NCI-H2107 treated with DMSO at 0.1 percent for 48 hours (cell line): ENCODE data around the gene ENAH.
A peak's percentile ranks its signal among the peaks of the same experiment; 100 is the strongest.
"Not testable (repeated sequence)": the region's sequence is repeated elsewhere in the genome, so short reads cannot be mapped to it uniquely, and the experiment has no call there.

Source experiments
- DNase-seq: peaks from one replicate; lab custom pipeline; 2025; ENCODE audit not compliant: unreplicated experiment; lab: John Stamatoyannopoulos, UW

ENAH gene

DNA sequence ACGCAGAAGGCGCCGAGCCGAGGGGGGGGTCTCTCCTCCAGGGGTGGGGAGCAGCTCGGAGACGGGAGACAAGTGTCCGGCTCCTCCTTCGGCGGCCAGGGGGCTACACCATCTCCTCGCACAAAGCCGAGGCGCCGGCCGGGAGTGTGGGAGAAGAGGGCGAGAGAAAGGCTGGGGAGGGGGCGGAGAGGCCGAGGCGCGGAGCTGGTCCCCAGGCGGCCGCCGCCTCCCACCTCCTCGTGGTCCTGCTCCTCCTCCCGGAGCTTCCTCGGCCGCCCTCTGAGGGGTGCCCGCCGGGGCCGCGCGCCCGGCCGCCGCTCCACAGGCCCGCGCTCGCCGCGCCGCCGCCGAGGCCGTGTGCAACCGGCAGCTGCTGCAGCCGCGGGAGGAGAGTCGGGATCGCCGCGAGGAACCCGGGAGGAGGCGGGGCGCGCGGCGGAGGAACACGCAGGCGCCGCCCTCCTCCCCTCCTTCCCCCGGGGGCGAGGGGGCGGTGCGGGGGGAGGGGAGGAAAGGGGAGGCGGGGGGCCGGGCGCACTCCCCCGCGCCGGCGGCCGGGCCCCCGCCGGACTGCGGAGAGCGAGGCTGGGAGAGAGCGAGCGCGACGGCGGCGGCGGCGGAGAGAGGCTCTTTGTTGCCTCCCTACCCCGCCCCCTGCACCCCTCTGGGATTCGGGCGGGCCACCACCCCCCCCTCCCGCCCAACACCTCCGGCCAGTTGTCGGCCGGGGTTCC is at the start of gene ENAH:
ENAH (minus strand) TSS at position 395 of the 734 bp plus-strand sequence. CDS start 433 bp downstream, outside the sequence.
- peak; percentile 59 for DNase-seq

DNA sequence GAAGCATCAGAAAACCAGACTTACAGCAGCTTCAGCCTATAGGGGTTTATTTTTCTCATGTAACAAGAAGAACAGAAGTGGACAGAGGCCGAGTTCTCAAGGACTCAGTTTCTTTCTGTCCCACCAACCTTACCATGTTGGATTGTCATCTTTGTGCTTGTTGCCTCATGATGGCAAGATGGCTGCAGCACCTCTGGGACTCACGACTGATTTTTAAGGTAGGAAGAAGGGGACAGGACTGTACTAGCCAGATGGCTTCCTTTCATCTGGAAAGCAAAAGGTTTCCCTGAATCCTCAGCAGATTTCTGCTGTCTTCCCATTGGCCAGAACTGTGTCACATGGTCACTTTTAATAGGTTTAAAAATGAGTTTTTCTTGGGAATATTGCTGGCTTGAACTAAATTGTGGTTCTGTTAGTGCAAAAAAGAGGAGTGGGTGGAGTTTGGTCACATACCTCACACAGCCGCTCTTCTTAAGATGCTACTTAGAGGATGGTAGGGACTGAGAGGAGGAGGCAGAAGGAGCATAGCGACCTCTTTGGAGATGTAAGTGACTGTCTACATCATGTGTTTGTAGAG is 48.1 kb upstream of the ENAH start:
- DNase-seq = no peak

DNA sequence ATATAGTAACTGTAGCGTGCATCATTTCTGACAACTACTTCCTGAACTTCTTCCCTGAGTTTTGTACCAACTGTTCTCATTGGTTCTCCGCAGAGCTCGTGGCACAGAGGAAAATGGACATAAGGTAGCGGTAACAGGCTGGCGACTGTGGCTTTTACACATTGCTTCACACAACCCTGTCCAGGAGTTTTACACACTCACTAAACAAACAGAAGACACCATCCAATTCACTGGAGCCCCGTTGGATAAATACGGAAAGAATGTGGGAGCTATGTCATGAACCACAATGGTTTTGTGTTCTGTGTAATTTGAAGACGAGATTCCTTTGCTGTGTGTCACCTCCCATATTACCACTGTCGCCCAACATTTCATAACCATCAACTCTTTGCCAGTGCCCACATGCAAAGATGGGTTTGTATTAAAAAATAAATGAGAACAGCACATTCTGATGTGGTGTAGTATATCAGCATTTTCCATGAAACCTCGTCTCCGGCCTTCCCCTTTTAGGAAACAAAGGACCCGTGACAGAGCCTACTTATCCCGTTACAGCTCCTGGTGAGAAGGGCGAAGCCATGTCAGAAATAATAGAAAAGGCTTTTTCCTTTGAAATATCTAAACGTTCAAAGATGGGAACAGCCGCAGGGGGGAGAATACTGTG is 47.4 kb upstream of the ENAH start:
- peak; percentile 41 for DNase-seq

DNA sequence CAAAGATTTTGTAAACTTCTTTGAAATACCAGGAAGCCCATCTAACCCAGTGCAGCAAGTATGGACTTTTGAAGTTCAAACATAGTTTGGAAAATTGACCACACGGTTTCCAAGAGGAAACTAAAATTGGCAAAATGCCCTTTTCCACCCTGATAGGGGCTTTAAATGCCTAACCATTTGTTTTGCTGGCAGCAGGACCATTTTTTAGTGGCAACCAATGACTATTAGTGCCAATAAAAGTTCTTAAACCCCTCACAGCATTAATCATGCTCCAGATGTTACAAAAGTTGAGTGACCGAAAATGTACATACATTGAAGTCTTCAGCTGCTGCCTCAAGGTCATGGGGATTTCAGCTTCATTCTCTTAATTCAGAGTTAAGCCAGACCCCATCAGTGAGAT is 46.4 kb upstream of the ENAH start:
- no peak for DNase-seq

DNA sequence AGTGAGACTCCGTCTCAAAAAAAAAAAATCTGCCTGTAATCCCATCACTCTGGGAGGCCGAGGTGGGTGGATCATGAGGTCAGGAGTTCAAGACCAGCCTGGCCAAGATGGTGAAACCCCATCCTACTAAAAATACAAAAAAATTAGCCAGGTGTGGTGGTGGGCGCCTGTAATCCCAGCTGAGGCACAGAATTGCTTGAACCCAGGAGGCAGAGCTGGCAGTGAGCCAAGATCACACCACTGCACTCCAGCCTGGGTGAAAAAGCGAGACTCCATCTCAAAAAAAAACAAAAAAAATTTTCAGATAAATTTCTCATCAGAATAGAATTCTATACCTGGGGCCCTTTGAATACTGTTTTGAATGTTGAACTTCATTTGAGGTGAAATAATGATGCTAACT is 45.3 kb upstream of the ENAH start:
- DNase-seq = not testable (repeated sequence)

DNA sequence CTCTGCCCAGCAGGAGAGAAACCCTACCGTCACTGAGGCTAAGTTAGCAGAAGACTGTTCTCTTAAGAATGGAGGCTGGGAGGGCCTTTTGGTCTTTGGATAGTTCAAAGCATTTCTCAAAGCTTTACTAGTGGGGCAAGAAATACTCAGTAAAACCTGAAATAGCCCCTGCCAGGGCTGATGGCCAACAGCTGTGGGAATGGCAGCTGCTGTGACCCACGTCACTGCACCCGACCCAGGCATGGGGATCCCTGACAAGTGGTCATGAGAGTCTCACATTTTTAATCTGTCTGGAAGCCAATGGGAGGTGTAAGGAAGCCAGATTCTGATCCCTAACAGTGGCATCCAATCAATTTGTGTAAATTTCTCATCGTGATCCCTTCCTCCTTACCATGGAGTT is 44.5 kb upstream of the ENAH start:
- DNase-seq = no peak

DNA sequence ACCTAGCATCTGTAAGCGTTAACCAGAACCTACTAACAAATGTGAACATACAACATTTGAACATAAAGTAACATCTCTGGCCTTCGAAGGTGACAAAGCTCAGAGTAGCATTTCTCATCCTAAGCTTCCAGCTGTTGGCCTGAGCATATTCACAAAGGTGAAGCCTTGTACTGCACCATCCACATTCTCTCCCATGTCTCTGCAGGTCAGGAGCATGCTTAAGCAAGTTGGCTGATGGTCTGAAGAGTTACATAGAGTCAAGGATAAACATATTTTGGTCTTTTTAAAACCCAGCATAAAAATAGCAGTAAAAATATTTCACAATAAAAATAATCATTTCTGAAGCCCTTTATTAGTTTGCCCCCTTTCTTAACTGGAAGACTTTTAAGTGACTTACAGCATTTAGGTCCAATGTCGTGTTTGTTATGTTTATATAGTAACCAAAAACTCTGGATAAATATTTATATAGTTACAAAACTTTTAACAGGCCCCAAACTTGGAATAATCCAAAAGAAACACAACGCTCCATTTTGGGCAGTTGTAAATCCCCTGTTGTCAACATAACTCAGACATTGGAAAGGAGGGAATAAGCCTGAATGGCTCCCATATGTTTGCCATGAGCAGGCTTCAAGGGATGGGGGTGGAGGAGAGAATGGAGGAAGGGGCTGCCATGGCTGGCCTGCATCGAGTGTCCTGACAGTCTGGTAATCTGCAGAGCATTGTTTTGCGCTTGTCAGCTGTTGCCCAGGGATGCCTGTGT is 42.8 kb upstream of the ENAH start:
- no peak for DNase-seq

DNA sequence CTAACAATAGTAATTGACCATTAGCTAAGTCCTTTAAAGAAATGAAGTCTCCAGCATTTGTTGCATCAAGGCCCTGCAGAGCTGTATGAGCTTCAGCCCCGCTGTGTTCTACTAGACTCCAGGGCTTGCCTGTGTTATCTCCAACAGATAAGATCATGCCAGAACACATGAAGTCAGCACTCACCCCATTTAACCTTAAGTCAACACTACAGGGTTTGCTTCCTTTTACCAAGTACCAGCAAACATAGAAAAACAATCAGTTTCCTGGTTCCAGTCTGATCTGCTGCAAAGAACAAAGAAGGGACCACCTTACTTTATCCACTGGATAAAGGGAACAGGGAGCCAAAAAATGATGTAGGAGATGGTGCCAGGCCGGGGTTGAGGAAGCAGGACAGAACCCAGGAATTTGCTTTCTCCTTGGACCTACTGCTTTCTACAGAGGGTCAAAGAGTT is 41.3 kb upstream of the ENAH start:
- DNase-seq = no peak

DNA sequence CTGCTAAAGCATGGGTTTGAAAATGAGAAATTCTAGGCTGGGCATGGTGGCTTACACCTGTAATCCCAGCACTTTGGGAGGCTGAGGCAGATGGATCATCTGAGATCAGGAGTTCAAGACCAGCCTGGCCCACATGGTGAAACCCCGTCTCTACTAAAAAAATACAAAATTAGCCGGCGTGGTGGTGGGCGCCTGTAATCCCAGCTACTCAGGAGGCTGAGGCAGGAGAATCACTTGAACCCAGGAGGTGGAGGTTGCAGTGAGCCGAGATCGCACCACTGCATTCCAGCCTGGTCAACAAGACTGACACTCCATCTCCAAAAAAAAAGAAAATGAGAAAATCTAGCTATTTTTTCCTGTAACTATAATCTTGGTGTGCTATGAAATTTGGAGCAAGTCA is 40.8 kb upstream of the ENAH start:
- DNase-seq = not testable (repeated sequence)

DNA sequence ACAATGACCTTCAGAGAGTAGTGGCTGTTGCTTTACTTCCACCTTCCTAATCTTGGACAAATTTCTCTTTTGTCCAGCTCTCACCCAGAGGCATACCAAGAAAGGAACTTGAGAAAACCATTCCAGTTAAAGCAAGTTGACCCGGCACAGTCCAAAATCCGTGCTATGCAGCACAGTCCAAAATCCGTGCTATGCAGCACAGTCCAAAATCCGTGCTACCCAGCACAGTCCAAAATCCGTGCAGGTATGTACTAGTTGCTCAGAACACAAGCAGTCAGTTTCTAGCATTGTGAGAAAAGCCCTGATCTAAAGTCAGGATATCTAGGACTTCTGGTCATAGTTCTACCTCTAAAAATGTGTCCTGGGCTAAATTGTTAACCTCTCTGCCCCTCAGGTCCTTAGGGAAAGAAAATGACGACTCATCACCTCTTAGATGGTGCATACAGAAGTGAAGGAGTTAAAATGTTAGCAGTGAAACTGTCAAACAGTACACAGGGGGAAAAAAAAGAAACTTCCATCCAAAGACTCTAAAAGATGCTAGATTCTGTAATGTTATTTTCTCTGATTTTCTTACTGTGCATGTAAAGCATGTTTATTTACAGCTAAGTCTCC is 40.3 kb upstream of the ENAH start:
- no peak for DNase-seq

DNA sequence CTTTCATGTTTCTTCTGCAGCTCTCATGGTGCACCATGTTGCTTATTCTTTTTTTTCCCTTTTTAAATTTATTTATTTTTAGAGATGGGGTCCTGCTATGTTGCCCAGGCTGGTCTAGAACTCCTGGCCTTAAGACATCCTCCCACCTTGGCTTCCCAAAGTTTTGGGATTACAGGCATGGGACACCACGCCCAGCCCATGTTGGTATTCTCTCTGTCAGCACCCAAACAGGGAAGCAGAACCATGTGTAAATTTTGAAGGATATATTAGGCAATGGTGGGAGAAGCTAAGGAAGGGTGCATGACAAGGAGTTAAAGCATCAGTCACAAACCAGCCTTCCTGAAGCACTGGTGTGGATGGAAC is 39.6 kb upstream of the ENAH start:
- DNase-seq = no peak

DNA sequence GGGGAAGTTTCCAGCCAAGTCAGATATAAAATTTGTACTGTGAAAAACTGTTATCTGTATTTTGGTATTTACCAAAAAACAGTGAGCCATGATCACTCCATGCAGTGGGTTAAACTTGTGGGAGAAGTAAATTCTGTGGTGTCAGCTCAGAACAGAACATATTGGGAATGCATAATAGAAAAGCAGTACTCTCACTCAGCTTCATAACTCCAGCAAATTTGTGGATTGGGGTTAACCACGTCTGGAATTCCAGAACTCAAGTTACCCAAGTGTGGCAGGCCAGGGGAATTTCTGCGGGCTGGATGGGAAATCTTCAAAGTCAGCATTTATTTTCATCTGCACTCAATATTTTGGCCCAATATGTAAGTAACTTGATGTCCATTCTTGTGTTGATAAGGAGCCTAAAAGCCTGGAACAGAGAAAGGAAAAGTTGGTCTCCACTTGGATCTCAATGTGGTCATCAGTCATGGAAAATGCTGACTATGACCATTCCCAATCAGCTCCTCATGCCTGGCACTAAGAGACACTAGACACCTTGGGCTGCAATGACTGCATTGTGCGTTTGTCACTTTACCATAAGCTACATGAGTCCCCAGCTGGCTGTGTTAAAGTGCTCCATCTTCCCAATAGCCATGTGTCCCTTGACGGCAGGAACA is 39.1 kb upstream of the ENAH start:
- no peak for DNase-seq

DNA sequence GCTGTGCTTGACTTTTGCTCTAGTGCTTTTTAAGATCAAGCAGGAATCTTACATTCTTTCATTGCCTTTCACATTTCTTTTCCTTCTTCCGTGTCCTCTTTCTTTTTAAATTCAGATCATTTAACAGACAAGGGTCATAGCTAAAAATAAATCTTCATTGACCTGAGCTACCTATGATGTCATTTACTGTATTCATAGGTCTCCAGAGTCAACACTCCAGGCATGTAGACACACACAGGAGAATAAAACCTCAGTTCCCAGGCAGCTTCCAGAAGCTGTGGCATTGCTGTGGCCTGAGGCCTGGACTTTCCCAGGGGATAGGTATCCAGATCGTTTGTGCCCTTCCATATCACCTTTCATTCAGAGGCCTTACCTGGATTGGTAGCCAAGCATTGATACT is 38.5 kb upstream of the ENAH start:
- DNase-seq = no peak

DNA sequence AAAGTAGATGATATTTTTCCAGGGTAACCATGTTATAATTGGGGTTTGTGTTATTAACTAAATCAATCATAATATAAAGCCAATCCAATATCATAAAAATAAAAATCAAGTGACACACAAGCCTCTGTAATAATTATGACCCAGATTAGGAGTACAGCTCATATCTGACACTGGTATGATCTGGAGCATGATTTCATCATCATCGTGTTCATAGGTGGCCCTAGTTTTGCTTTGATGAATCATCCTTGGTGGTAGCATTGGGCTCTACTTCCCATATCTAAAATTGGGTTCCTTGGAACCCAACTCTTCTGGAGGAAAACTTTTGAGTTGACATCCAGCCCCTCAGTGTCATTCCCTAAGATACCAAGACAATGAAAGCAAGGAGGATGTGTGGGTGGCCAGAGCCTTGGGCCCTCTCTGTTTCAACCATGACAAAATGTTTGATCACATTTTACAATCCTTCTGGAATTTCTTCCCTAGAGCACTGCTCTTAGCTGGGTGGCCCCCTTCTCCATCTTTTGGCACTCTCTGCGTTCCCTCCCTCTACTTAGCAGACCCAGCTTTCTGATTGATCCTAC is 37.0 kb upstream of the ENAH start:
- no peak for DNase-seq

DNA sequence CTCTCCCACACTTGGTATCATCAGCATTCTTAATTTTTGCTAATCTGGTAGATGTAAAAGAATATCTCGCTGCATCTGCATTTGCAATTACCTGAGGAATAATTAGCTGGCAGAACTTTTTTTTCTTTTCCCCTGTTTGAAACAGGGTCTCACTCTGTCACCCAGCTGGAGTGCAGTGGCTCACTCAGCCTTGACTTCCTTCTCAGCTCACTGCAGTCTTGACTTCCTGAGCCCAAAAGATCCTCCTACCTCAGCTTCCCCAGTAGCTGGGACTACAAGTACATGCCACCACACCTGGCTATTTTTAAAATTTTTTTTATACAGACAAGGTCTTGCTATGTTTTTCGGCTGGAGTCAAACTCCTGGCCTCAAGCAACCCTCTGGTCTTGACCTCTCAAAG is 35.4 kb upstream of the ENAH start:
- no peak for DNase-seq

DNA sequence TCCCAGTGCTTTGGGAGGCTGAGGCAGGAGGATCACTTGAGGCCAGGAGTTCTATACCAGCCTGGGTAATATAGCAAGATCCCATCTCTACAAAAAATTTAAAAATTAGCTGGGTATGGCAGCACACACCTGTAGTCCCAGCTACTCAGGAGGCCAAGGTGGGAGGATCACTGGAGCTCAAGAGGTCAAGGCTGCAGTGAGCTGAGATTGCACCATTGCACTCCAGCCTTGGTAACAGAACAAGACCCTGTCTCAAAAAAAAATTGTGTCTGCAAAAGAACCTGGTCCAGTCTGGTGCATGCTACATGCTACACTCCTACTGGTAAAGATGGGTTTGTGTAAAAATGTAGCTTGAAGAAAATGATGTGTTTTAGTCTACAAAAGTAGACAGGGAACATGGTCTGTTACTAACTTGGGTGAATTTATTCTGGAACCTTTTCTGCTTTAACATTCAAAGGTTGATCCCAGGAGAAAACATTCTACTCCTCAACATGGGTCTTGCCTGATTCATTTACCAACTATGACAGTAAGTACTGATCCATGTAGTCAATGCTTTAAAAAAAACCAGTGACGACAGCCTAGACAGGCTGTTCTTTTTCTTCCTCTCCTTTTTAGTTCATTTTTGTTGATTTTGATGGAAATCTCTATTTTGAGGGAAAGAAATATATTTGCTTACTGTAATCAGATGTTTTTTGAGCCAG is 32.7 kb upstream of the ENAH start:
- DNase-seq = no peak

DNA sequence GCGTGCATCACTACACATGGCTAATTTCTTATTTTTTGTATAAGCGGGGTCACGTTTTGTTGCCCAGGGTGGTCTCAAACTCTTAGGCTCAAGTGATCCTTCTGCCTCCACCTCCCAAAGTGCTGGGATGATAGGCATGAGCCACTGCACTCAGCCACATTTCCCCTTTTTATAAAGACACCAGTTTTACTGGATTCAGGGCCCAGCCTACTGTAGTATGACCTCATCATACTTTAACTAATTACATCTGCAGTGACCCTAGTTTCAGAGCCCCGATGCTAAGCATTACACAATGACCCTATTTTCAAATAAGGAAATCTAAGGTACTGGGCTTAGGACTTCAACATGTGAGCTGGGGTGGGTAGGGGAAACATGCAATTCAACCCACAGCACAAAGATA is 31.8 kb upstream of the ENAH start:
- DNase-seq = no peak

DNA sequence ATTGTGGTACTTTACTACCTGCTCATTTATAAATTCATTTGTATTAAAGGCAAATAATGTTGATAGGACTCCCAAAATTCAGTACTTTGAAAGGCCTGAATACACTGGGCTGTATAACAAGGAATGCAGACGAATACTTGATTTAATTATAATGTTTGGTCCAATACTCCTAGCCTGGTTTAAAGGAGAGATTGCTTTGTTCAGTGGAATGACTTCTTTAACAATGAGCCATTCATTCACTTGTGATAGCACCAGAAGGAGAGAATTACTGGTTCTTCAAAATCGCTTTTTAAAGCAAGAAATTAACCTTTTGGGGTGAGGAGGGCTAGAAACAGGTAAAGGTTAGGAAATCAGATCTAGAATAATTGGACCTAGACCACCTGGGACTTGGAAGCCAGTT is 28.3 kb upstream of the ENAH start:
- DNase-seq = no peak

DNA sequence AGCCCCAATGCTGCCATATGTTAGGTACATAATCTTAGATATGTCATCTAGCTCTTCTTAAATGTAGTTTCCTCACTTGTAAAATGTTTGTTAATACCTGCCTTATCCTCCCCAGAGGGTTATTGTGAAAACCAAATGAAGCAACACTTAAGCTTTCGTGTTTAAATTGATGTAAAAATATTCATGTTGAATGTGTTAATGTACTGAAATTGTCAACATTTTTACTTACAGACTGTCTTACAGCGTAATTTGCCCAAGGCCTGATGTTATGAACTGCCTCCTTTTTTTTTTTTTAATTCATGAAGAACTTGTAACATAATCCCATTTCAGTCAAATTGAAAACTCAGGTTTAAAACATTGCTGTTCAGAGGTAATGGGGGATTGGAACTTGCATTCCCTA is 25.6 kb upstream of the ENAH start:
- no peak for DNase-seq
